ENCODE data around the gene MFRP.

The MFRP gene

GRCh38 chr11:119378851-119379465, 32.5 kb upstream of the MFRP start:
- H3K4me1 ChIP-seq (ENCODE audit: control insufficient read depth, insufficient read depth, low read length) = peaks cover 57% of the 10 kb centered on the region
- no peak overlapping the region for H3K4me3 ChIP-seq (ENCODE audit: low read length in 2 of 2)
- peak overlapping the region; percentile 11 for H3K27ac ChIP-seq (ENCODE audit: low read length)

GRCh38 chr11:119377961-119378667, 31.6 kb upstream of the MFRP start:
- Histone ChIP-seq H3K36me3 (ENCODE audit: control insufficient read depth in 2 of 2, insufficient read depth in 2 of 2, low read length in 2 of 2) (no peaks in the 10 kb centered on the region), H3K27ac (ENCODE audit: low read length) (peak overlapping the region; percentile 69), H3K4me1 (ENCODE audit: control insufficient read depth, insufficient read depth, low read length) (peaks cover 66% of the 10 kb centered on the region), H3K9me3 (ENCODE audit: control insufficient read depth in 2 of 2, low read length in 2 of 2) (no peaks in the 10 kb centered on the region), H3K27me3 (ENCODE audit: control insufficient read depth in 1 of 2, insufficient read depth in 2 of 2, low read length in 2 of 2) (no peaks in the 10 kb centered on the region), H3K9ac (ENCODE audit: low read length in 2 of 2) (no peak overlapping the region), H3K4me3 (ENCODE audit: low read length in 2 of 2) (no peak overlapping the region)

More at GRCh38 chr11:119378851-119379465, 32.5 kb upstream of the MFRP start:
- no peaks in the 10 kb centered on the region for H3K36me3 ChIP-seq (ENCODE audit: control insufficient read depth in 2 of 2, insufficient read depth in 2 of 2, low read length in 2 of 2)
- H3K27me3 ChIP-seq (ENCODE audit: control insufficient read depth in 1 of 2, insufficient read depth in 2 of 2, low read length in 2 of 2) = no peaks in the 10 kb centered on the region
- no peak overlapping the region for H3K9ac ChIP-seq (ENCODE audit: low read length in 2 of 2)
- no peaks in the 10 kb centered on the region for H3K9me3 ChIP-seq (ENCODE audit: control insufficient read depth in 2 of 2, low read length in 2 of 2)

- H3K36me3 ChIP-seq (ENCODE audit: control insufficient read depth in 2 of 2, insufficient read depth in 2 of 2, low read length in 2 of 2) = no peaks in the 10 kb centered on the region
- peak overlapping the region in 1 of 2 donors; percentile 29 for H3K9ac ChIP-seq (ENCODE audit: low read length in 2 of 2)
- peak overlapping the region; percentile 69 for H3K27ac ChIP-seq (ENCODE audit: low read length)
- no peaks in the 10 kb centered on the region for H3K9me3 ChIP-seq (ENCODE audit: control insufficient read depth in 2 of 2, low read length in 2 of 2)
- peaks cover 69% of the 10 kb centered on the region for H3K4me1 ChIP-seq (ENCODE audit: control insufficient read depth, insufficient read depth, low read length)
- H3K27me3 ChIP-seq (ENCODE audit: control insufficient read depth in 1 of 2, insufficient read depth in 2 of 2, low read length in 2 of 2) = no peaks in the 10 kb centered on the region
- H3K4me3 ChIP-seq (ENCODE audit: low read length in 2 of 2) = no peak overlapping the region
Measured at GRCh38 chr11:119377112-119377901, 30.8 kb upstream of the MFRP start.

GRCh38 chr11:119376197-119376847, 29.8 kb upstream of the MFRP start:
- Histone ChIP-seq H3K9me3 (ENCODE audit: control insufficient read depth in 2 of 2, low read length in 2 of 2) (no peaks in the 10 kb centered on the region), H3K9ac (ENCODE audit: low read length in 2 of 2) (peak overlapping the region; percentile 60 to 76), H3K36me3 (ENCODE audit: control insufficient read depth in 2 of 2, insufficient read depth in 2 of 2, low read length in 2 of 2) (no peaks in the 10 kb centered on the region), H3K27me3 (ENCODE audit: control insufficient read depth in 1 of 2, insufficient read depth in 2 of 2, low read length in 2 of 2) (no peaks in the 10 kb centered on the region), H3K4me3 (ENCODE audit: low read length in 2 of 2) (peak overlapping the region; percentile 17 to 59), H3K27ac (ENCODE audit: low read length) (peak overlapping the region; percentile 98), H3K4me1 (ENCODE audit: control insufficient read depth, insufficient read depth, low read length) (peaks cover 69% of the 10 kb centered on the region)

- H3K4me1 ChIP-seq (ENCODE audit: control insufficient read depth, insufficient read depth, low read length) = peaks cover 69% of the 10 kb centered on the region
- peak overlapping the region; percentile 98 for H3K27ac ChIP-seq (ENCODE audit: low read length)
- H3K9ac ChIP-seq (ENCODE audit: low read length in 2 of 2) = peak overlapping the region; percentile 60 to 84
- H3K27me3 ChIP-seq (ENCODE audit: control insufficient read depth in 1 of 2, insufficient read depth in 2 of 2, low read length in 2 of 2) = no peaks in the 10 kb centered on the region
- no peaks in the 10 kb centered on the region for H3K36me3 ChIP-seq (ENCODE audit: control insufficient read depth in 2 of 2, insufficient read depth in 2 of 2, low read length in 2 of 2)
- no peaks in the 10 kb centered on the region for H3K9me3 ChIP-seq (ENCODE audit: control insufficient read depth in 2 of 2, low read length in 2 of 2)
- H3K4me3 ChIP-seq (ENCODE audit: low read length in 2 of 2) = peak overlapping the region; percentile 17 to 59
Measured at GRCh38 chr11:119375337-119376196, 29.1 kb upstream of the MFRP start.

- H3K27ac ChIP-seq (ENCODE audit: low read length) = peak overlapping the region; percentile 98
- no peaks in the 10 kb centered on the region for H3K27me3 ChIP-seq (ENCODE audit: control insufficient read depth in 1 of 2, insufficient read depth in 2 of 2, low read length in 2 of 2)
- H3K9ac ChIP-seq (ENCODE audit: low read length in 2 of 2) = peak overlapping the region; percentile 56 to 84
- no peaks in the 10 kb centered on the region for H3K36me3 ChIP-seq (ENCODE audit: control insufficient read depth in 2 of 2, insufficient read depth in 2 of 2, low read length in 2 of 2)
- H3K4me1 ChIP-seq (ENCODE audit: control insufficient read depth, insufficient read depth, low read length) = peaks cover 71% of the 10 kb centered on the region
- H3K9me3 ChIP-seq (ENCODE audit: control insufficient read depth in 2 of 2, low read length in 2 of 2) = no peaks in the 10 kb centered on the region
- H3K4me3 ChIP-seq (ENCODE audit: low read length in 2 of 2) = peak overlapping the region in 1 of 2 donors; percentile 59
Measured at GRCh38 chr11:119374632-119375336, 28.3 kb upstream of the MFRP start.

GRCh38 chr11:119373921-119374631, 27.6 kb upstream of the MFRP start:
- Histone ChIP-seq H3K4me3 (ENCODE audit: low read length in 2 of 2) (peak overlapping the region in 1 of 2 donors; percentile 35), H3K27ac (ENCODE audit: low read length) (peak overlapping the region; percentile 98), H3K4me1 (ENCODE audit: control insufficient read depth, insufficient read depth, low read length) (peaks cover 77% of the 10 kb centered on the region), H3K9me3 (ENCODE audit: control insufficient read depth in 2 of 2, low read length in 2 of 2) (no peaks in the 10 kb centered on the region), H3K36me3 (ENCODE audit: control insufficient read depth in 2 of 2, insufficient read depth in 2 of 2, low read length in 2 of 2) (no peaks in the 10 kb centered on the region), H3K9ac (ENCODE audit: low read length in 2 of 2) (peak overlapping the region; percentile 36 to 56), H3K27me3 (ENCODE audit: control insufficient read depth in 1 of 2, insufficient read depth in 2 of 2, low read length in 2 of 2) (no peaks in the 10 kb centered on the region)

- peak overlapping the region; percentile 98 for H3K27ac ChIP-seq (ENCODE audit: low read length)
- H3K27me3 ChIP-seq (ENCODE audit: control insufficient read depth in 1 of 2, insufficient read depth in 2 of 2, low read length in 2 of 2) = no peaks in the 10 kb centered on the region
- H3K4me1 ChIP-seq (ENCODE audit: control insufficient read depth, insufficient read depth, low read length) = peaks cover 85% of the 10 kb centered on the region
- no peaks in the 10 kb centered on the region for H3K36me3 ChIP-seq (ENCODE audit: control insufficient read depth in 2 of 2, insufficient read depth in 2 of 2, low read length in 2 of 2)
- no peaks in the 10 kb centered on the region for H3K9me3 ChIP-seq (ENCODE audit: control insufficient read depth in 2 of 2, low read length in 2 of 2)
- H3K9ac ChIP-seq (ENCODE audit: low read length in 2 of 2) = no peak overlapping the region
- H3K4me3 ChIP-seq (ENCODE audit: low read length in 2 of 2) = no peak overlapping the region
Measured at GRCh38 chr11:119373059-119373920, 26.8 kb upstream of the MFRP start.

Measured in stomach smooth muscle (tissue), 2 donors.